Epithelial cell of prostate (primary cell): ENCODE results near the gene DALRD3.
A peak's percentile ranks its signal among the peaks of the same experiment; 100 is the strongest.

Experiments
- DNase-seq: peaks from one replicate; pipeline ENCODE4 v3.0.0-alpha.2; 2011; ENCODE audit warnings: low read depth, low spot score
- H3K27ac ChIP-seq: fragments of 450-650 bp; 2 replicates; pipeline ENCODE4 v1.5.1; 2017; ENCODE audit warnings: mild to moderate bottlenecking

The DALRD3 gene

GRCh38 chr3:49006408-49007067, 11.8 kb downstream of the DALRD3 start:
- DNase-seq = no peak
- H3K27ac ChIP-seq = peak overlapping the region; percentile 84

- no peak overlapping the region for H3K27ac ChIP-seq
- DNase-seq = no peak
Measured at GRCh38 chr3:49005998-49006397, 12.4 kb downstream of the DALRD3 start.

DNA sequence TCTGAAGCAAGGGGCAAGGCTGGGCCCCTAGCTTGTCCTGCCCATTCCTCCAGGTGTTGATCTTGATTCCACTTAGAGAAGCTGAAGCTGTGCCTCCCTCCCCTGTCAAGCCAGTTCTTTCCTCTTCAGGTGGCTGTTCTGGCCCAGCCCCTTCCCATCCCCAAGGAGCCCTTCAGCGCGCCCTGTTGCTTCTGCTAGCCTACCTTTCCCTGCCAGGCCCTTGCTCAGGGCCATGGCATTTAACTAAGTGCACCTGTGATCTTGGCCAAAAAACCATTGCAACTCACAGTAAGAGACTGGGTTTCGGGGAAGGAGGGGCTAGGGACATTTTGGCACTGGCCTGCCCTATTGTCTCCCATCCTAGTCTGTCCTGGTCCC, 13.1 kb downstream of the DALRD3 start:
- no peak overlapping the region for H3K27ac ChIP-seq
- no peak for DNase-seq

DNA sequence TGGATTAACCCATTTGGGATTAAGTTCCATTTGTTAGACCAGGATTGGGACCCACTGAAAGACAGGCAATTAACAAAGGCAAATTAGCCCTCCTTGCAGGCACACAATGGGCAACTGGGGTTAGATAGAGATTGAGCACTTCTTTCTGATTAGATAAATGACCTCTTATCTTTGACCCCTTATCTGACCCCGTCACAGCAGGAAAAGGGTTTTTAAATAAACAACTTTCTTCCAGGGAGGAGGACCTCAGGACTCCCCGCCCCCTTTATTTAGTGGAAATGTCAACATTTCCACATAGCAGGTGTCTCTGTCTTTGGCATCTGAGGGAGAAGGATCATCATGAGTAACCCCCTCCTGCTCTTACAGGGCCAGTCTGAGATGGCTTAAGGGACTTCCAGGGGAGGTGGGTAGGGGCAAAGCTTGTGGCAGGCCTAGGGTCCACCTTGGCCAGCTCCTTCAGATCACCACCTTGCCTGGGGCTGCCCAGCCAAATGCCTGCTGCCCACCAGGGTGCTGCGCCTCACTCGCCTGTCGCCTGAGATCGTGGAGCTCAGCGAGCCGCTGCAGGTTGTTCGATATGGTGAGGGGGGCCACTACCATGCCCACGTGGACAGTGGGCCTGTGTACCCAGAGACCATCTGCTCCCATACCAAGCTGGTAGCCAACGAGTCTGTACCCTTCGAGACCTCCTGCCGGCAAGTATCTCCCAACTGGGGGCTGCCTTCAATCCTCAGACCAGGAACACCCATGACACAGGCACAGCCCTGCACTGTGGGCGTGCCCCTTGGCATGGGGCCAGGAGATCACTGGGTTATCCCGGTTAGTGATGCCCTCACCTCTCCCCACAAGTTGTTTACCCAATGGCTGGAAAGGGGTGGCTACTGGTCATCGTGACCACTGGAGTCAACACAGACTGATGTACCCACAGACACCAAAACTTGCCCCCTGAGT, 13.8 kb downstream of the DALRD3 start:
- no peak for DNase-seq
- no peak overlapping the region for H3K27ac ChIP-seq

GRCh38 chr3:49001155-49001554, 17.2 kb downstream of the DALRD3 start:
- no peak overlapping the region for H3K27ac ChIP-seq
- DNase-seq = no peak

GRCh38 chr3:48999085-48999858, 19.1 kb downstream of the DALRD3 start:
- H3K27ac ChIP-seq = no peak overlapping the region
- DNase-seq = no peak

DNA sequence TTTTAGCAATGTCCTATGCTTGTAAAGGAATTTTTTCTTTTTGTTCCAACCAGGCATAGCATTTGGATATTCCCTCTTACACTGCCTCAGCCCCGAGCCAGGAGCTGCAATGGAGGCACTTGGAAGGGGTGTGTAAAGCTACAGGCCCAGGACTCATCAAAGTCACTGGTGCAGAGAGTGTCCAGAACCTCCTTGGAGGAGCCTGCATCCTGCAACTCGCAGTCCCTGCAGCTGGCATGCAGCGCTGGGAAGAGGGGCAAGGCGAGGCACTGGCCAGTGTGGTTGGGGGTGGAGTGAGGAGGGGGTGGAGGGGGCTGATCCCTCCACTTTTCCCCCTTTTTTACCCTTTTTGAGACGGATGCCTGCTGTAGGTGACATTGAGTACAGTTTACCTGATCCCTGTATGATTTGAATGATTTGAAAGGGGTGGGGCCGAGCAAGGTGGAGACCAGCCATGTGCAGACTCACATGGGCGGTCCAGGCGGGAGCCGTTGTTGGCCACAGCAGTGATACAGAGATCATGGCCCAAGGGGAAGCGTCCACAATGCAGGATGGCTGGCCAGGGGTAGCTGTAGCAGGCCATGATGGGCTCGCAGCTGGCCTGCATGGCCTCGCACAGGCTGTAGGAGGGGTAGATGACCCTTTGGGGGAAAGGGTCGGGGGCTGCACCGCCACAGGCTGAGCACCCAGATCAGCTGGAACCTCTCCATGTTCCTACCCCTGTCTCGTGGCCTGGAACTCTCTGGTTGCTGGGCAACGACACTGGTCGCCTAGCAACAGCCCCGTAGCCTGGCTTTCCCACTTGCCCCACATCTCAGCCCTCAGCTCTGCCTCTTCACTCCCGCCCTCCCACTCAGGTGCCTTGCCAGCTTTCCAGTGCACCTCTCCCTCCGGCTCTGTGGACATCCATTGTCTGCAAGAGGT, 20.4 kb downstream of the DALRD3 start:
- no peak for DNase-seq

DNA sequence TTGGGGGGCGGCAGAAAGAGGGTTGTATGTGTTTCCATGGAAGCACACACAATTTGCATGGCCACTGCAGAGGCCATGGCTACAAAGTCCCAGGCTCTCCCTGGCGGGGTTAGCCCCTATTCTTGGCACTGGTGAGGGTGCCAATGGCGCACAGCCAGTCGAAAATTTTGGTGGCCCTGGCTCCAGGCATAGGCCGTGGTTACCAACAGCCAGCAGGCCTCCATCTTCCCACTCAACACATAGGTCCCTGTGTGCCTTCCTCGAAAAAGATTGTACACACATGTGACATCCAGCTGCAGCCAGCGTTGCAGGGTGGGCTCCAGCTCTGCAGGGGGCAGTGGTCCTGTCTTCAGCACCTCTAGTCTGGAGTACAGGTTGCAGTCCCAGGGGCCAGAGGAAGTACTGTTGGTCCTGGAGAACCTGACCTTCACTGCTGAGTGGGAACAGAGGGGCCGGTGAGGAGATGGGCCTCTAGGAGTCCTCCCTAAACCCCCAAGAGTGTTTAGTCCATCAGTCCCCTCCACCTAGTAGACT, 21.2 kb downstream of the DALRD3 start:
- H3K27ac ChIP-seq = no peak overlapping the region
- no peak for DNase-seq

More for the DNA sequence above, 20.4 kb downstream of the DALRD3 start:
- H3K27ac ChIP-seq = no peak overlapping the region

- H3K27ac ChIP-seq = no peak overlapping the region
- no peak for DNase-seq
Measured at GRCh38 chr3:48996640-48997039, 21.7 kb downstream of the DALRD3 start.

DNA sequence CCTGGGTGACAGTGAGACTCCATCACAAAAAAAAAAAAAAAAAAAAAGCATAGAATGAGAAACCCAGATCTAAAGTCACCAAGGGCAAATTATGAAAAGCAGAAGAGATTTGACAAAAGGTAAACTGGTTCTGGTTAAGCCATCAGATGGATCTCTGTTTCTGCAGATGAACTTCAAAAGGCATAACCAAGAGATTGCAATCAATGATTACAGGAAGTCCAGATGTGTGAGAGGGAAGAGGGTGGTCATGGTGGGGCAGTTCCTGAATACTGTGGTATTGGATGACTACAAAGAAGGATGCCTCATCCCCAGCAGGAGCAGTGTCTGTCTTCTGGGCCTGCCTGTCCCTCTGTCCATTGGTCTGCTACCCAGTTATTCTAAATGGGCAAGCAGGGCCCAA, 24.5 kb downstream of the DALRD3 start:
- DNase-seq = no peak
- no peak overlapping the region for H3K27ac ChIP-seq

DNA sequence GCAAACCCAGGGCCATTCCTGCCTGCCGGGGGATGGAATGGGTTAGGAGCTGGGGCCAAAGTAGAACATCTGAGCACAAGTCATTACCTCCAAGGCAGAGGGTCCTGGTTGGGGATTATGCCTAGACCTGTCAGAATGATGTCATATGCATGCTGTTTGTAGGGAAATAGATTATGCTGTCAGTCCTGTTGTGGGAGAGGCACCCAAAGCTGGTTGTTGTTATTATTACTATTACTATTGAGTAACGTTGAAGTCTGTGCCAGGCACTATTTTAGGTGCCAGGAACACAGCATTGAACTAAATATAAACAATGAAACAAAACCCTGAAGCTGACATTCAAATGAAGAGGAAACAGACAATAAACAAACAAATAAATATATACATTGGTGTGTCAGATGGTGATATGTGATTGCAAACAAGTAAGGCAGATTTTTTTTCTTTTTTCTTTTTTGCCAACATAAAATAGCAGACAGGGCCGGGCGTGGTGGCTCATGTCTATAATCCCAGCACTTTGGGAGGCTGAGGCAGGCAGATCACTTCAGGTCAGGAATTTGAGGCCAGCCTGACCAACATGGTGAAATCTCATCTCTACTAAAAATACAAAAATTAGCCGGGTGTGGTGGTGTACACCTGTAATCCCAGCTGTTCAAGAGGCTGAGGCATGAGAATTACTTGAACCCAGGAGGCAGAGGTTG, 26.4 kb downstream of the DALRD3 start:
- no peak for DNase-seq
- H3K27ac ChIP-seq = no peak overlapping the region

DNA sequence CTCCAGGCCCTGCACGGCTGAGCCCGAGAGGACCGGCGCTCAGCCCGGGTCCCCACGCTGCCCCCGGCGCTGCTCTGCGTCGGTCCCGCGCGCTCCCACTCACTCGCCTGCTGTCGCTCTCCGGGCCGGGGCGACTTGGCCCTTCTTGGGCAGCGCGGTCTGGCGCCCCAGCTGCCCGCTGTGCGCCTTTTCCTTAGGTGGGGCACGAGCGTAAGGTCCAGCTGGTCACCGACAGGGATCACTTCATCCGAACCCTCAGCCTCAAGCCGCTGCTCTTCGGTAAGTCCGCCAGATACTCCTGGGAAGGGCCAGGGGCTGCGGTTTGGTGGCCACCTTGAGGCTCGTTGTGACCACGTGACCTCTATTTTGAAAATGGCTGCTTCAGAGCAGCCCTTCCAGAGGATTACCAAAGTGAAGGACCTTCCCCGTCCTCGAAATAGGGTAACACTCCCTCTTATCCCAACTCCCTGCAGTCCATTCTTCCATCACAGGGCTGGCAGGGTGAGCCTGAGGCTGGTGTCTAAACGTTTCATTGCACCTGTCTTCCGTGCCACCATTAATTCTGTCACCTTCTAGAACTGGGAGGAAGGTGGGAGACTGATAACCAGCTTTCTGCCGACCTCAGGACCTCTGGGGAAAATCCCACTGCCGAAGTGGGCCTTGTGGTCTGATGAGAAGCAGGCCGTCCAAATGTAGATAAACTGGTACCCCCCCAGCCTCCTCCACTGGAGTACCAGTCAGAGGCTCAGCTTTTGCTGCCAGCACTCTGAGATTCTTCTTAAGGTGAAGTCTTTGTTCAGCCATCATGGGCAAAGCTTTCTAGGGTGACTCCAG, 27.5 kb downstream of the DALRD3 start:
- H3K27ac ChIP-seq = peak overlapping the region; percentile 49
- DNase-seq = no peak

GRCh38 chr3:48989796-48990635, 28.4 kb downstream of the DALRD3 start, which contains the start of gene P4HTM:
TSS of gene P4HTM (plus strand) at chr3:48990241. CDS start at chr3:48990257, 16 bp downstream.
- peak within 1 kb of the TSS; percentile 49 for H3K27ac ChIP-seq
- no peak for DNase-seq

DNA sequence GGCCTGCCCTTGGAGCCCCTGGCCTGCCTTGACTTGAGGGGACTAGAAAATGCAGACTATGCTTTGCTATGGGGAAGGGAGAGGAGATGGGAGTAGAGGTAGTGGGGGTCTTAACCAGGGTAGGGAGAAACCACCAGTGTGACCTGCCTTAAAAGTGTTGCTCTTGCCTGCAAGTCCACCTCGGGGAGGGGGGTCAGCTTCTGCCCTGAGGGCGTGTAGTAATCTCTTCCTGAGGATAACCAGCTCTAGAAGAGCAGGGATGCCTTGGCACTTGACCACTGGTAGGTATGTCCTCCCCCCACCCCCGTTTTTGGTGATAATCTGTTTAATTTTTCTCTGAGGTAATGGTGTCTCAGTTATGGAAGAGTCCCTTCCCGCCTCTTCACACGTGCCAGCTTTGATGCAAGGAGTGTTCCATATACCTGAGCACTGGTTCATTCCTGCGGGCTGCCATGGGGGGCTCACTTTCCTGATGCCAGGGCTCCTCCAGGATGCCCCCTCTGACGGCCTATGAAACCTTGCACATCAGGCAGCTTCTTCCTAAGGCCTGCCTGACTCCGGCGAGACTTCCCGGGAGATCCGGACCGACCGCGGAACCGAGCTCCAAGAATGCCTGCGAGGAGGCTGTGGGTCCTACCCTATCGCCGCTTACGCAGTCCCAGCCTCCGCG, 29.1 kb downstream of the DALRD3 start:
- DNase-seq = no peak
- H3K27ac ChIP-seq = peak overlapping the region; percentile 49

- H3K27ac ChIP-seq = no peak overlapping the region
Measured at GRCh38 chr3:48985831-48986376, 32.5 kb downstream of the DALRD3 start.

GRCh38 chr3:48984663-48985062, 33.7 kb downstream of the DALRD3 start:
- H3K27ac ChIP-seq = peak overlapping the region; percentile 9
- no peak for DNase-seq

More at GRCh38 chr3:48985831-48986376, 32.5 kb downstream of the DALRD3 start:
- no peak for DNase-seq
